Liver (tissue), 9 donors: ENCODE results near the gene SCARF1. TPM values are rescaled to one million over a fixed set of nuclear protein-coding genes. Genes with fewer than 3 reads are reported as not detected.

Experiments used
- DNase-seq: peaks from one replicate; pipeline ENCODE4 v3.0.0-alpha.2; 2017; ENCODE audit warnings: low spot score
- H3K27ac ChIP-seq, 2 donors: one replicate each; pipeline ENCODE4 v1.7.0; 2013; ENCODE audit warnings: inconsistent platforms in 2 of 2, low read length in 2 of 2, control low read depth in 1 of 2, low read depth in 1 of 2, mild to moderate bottlenecking in 1 of 2
- H3K27me3 ChIP-seq, 4 donors: one replicate each; pipeline versions ENCODE4 v1.6.1 to v1.7.0; 2013; ENCODE audit warnings: low read length in 3 of 4, inconsistent platforms in 1 of 4, mild to moderate bottlenecking in 1 of 4, moderate library complexity in 1 of 4; ENCODE audit not compliant: control insufficient read depth in 4 of 4, insufficient read depth in 4 of 4
- H3K36me3 ChIP-seq, 4 donors: one replicate each; pipeline versions ENCODE4 v1.6.1 to v1.7.0; 2013; ENCODE audit warnings: low read length in 3 of 4, mild to moderate bottlenecking in 3 of 4, low read depth in 1 of 4, moderate library complexity in 1 of 4; ENCODE audit not compliant: control insufficient read depth in 4 of 4, insufficient read depth in 3 of 4
- H3K4me1 ChIP-seq, 4 donors: one replicate each; pipeline versions ENCODE4 v1.6.1 to v1.7.0; 2013; ENCODE audit warnings: low read length in 3 of 4, mild to moderate bottlenecking in 3 of 4, moderate library complexity in 1 of 4; ENCODE audit not compliant: control insufficient read depth in 4 of 4, insufficient read depth in 4 of 4
- H3K4me3 ChIP-seq, 3 donors: one replicate each; pipeline versions ENCODE4 v1.6.1 to v1.7.0; 2013; ENCODE audit warnings: low read length in 3 of 3, control low read depth in 1 of 3, low read depth in 1 of 3, mild to moderate bottlenecking in 1 of 3
- H3K9ac ChIP-seq, 2 donors: one replicate each; pipeline ENCODE4 v1.7.0; 2013; ENCODE audit warnings: low read length in 2 of 2, mild to moderate bottlenecking in 2 of 2, moderate library complexity in 2 of 2, control low read depth in 1 of 2, low read depth in 1 of 2
- H3K9me3 ChIP-seq, 4 donors: one replicate each; pipeline versions ENCODE4 v1.6.1 to v1.7.0; 2013; ENCODE audit warnings: low read length in 3 of 4; ENCODE audit not compliant: control insufficient read depth in 4 of 4
- EGR1 ChIP-seq, 2 donors: IDR thresholded peaks; 2 replicates each; pipeline ENCODE4 v1.6.1; 2016 to 2018; ENCODE audit warnings: antibody characterized with exemption in 2 of 2, low read depth in 2 of 2
- FOXA1 ChIP-seq: IDR thresholded peaks from 2 replicates; pipeline ENCODE4 v1.6.1; 2016; ENCODE audit warnings: antibody characterized with exemption
- FOXA2 ChIP-seq: IDR thresholded peaks from 2 replicates; pipeline ENCODE4 v1.6.1; 2016; ENCODE audit warnings: antibody characterized with exemption
- GABPA ChIP-seq, 2 donors: IDR thresholded peaks in 1 of 2; conservative IDR thresholded peaks in 1 of 2; 2 replicates each; pipeline ENCODE4 v1.6.1; 2016; ENCODE audit warnings: antibody characterized with exemption in 2 of 2, mild to moderate bottlenecking in 1 of 2, moderate library complexity in 1 of 2
- HNF4A ChIP-seq, 2 donors: conservative IDR thresholded peaks; 2 replicates each; pipeline ENCODE4 v1.6.1; 2016; ENCODE audit warnings: antibody characterized with exemption in 2 of 2, mild to moderate bottlenecking in 2 of 2
- HNF4G ChIP-seq: IDR thresholded peaks from 2 replicates; pipeline ENCODE4 v1.6.1; 2016; ENCODE audit warnings: antibody characterized with exemption
- JUND ChIP-seq, 2 donors: IDR thresholded peaks; 2 replicates each; pipeline ENCODE4 v1.6.1; 2016; ENCODE audit warnings: antibody characterized with exemption in 2 of 2
- NR2F2 ChIP-seq: IDR thresholded peaks from 2 replicates; pipeline ENCODE4 v1.6.1; 2016; ENCODE audit warnings: antibody characterized with exemption
- RAD21 ChIP-seq, 2 donors: IDR thresholded peaks; 2 replicates each; pipeline ENCODE4 v1.6.1; 2016; ENCODE audit warnings: antibody characterized with exemption in 2 of 2, mild to moderate bottlenecking in 2 of 2
- RXRA ChIP-seq, 2 donors: IDR thresholded peaks; 2 replicates each; pipeline ENCODE4 v1.6.1; 2017 to 2018; ENCODE audit warnings: antibody characterized with exemption in 2 of 2, mild to moderate bottlenecking in 1 of 2
- SP1 ChIP-seq: IDR thresholded peaks from 2 replicates; pipeline ENCODE4 v1.6.1; 2018; ENCODE audit warnings: antibody characterized with exemption, mild to moderate bottlenecking
- TAF1 ChIP-seq: conservative IDR thresholded peaks from 2 replicates; pipeline ENCODE4 v1.6.1; 2016; ENCODE audit warnings: antibody characterized with exemption, mild to moderate bottlenecking
- YY1 ChIP-seq: IDR thresholded peaks from 2 replicates; pipeline ENCODE4 v1.6.1; 2016; ENCODE audit warnings: antibody characterized with exemption, mild to moderate bottlenecking
- WGBS: extraction: QIAGEN DNeasy Blood & Tissue Kit; methylation state at CpG from one replicate; pipeline ENCODE4 v1.1.7; 2013; 5-methylcytosine and 5-hydroxymethylcytosine counted together
- polyA plus RNA-seq, 2 donors: library from polyadenylated mRNA; stranded (reverse) in 1 of 2; unstranded in 1 of 2; fragments of 200-250 nt in 1 of 2; fragments of >200 nt in 1 of 2; fragmentation: Nextera tagmentation in 1 of 2; extraction: Ambion mirVana in 1 of 2; gene quantifications; one replicate each; pipeline versions ENCODE4 v1.2.1 to v1.2.3, GENCODE V29; 2013 to 2015
- total RNA-seq, 2 donors: library from RNA; depleted of rRNA; stranded (reverse); fragments of >200 nt; gene quantifications; one replicate each; pipeline ENCODE4 v1.2.3, GENCODE V29; 2014
- TF ChIP-seq, protein P1 (sequence below): IDR thresholded peaks from 2 replicates; pipeline ENCODE4 v1.6.1; 2016; ENCODE audit warnings: antibody characterized with exemption
- TF ChIP-seq, protein P2 (sequence below): IDR thresholded peaks from 2 replicates; pipeline ENCODE4 v1.6.1; 2016; ENCODE audit warnings: antibody characterized with exemption
- TF ChIP-seq, protein P3 (sequence below): fragments of 150-350 bp; IDR thresholded peaks from 2 replicates; pipeline ENCODE4 v1.5.1; 2017; ENCODE audit warnings: improper control_type of control experiment, low read depth, low read length; ENCODE audit not compliant: missing input control
- TF ChIP-seq, protein P4 (sequence below): IDR thresholded peaks from 2 replicates; pipeline ENCODE4 v1.6.1; 2016; ENCODE audit warnings: antibody characterized with exemption, mild to moderate bottlenecking
- TF ChIP-seq, protein P5 (sequence below): IDR thresholded peaks from 2 replicates; pipeline ENCODE4 v1.6.1; 2016; ENCODE audit warnings: antibody characterized with exemption
- donor health status: healthy.
- donor health status: healthy.
- donor health status: healthy.
- donor health status: healthy.
- donor health status: healthy.

Gene SCARF1
- total and polyA plus RNA-seq, 4 donors: 1.3 to 11.9 (median 8.4) TPM

DNA sequence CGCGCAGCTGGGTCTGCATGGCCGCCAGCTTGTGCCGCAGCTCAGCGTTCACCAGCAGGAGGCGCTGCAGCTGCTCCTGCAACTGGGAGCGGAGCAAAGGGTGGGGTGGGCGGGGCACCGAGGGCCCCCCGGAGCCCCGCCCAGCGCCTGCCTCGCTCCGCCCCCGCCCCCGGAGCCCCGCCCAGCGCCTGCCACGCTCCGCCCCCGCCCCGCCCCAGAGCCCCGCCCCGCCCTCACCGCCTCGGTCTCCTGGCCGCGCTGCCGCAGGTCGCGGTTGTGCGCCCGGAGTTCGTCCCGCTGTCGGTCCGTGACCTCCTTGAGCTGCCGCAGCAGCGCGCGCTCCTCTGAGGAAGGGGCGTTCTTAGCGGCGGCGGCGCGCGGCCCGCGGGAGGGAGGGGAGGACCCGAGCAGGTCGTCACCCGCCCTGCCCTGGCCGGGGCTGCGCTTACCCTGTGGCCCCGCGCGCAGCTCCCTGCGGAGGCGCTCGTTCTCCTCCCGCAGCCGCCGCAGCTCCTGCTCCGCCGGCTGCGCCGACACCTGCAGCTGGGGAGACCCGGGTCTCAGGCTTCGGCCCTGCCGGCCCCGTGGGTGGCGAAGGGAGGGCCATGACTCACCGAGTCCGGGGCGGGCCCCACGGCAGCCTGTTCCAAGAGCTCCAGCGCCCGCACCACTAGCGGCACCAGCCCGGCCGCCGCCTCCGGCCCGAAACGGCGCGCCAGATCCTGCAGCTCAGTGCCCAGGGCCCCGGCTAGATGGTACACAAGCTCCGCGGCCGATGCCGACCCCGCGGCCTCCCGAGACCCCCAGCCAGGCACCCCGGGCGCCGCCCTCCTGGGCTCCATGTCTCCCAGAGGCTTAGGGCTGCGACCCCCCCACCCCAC lies 3.7 kb upstream of the SCARF1 start:
- under 1% methylated on average over 100 of the region's 100 CpGs for WGBS
- Histone ChIP-seq H3K9me3 (no peaks in the 10 kb centered on the region), H3K27ac (peak overlapping the region; percentile 96 to 98), H3K36me3 (peaks cover 13 to 37% (median 32%) of the 10 kb centered on the region in 4 donors), H3K4me3 (peak overlapping the region; percentile 54 to 78 (median 78)), H3K27me3 (no peaks in the 10 kb centered on the region), H3K9ac (peak overlapping the region; percentile 24 to 44), H3K4me1 (peaks cover 2 to 55% (median 35%) of the 10 kb centered on the region in 4 donors)
- peak; percentile 96 for DNase-seq
- TF ChIP-seq, protein P1, sequence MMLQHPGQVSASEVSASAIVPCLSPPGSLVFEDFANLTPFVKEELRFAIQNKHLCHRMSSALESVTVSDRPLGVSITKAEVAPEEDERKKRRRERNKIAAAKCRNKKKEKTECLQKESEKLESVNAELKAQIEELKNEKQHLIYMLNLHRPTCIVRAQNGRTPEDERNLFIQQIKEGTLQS: no peak
- TF ChIP-seq HNF4A (conservative IDR thresholded peaks at IDR 0.05) (peak in 1 of 2 donors; percentile 12), GABPA (IDR thresholded peaks at IDR 0.05 in 1 of 2, conservative IDR thresholded peaks at IDR 0.05 in 1 of 2) (no peak), SP1 (peak; percentile 36), YY1 (peak; percentile 75), RXRA (IDR thresholded peaks at IDR 0.05) (no peak), HNF4G (no peak), JUND (IDR thresholded peaks at IDR 0.05) (peak in 1 of 2 donors; percentile 5), EGR1 (IDR thresholded peaks at IDR 0.05; ENCODE audit: low read depth in 2 of 2) (no peak), FOXA1 (no peak), RAD21 (IDR thresholded peaks at IDR 0.05) (peak; percentile 68 to 77), FOXA2 (no peak), TAF1 (no peak), NR2F2 (no peak)
- TF ChIP-seq, protein P2, sequence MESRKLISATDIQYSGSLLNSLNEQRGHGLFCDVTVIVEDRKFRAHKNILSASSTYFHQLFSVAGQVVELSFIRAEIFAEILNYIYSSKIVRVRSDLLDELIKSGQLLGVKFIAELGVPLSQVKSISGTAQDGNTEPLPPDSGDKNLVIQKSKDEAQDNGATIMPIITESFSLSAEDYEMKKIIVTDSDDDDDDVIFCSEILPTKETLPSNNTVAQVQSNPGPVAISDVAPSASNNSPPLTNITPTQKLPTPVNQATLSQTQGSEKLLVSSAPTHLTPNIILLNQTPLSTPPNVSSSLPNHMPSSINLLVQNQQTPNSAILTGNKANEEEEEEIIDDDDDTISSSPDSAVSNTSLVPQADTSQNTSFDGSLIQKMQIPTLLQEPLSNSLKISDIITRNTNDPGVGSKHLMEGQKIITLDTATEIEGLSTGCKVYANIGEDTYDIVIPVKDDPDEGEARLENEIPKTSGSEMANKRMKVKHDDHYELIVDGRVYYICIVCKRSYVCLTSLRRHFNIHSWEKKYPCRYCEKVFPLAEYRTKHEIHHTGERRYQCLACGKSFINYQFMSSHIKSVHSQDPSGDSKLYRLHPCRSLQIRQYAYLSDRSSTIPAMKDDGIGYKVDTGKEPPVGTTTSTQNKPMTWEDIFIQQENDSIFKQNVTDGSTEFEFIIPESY: no peak
- TF ChIP-seq, protein P3, sequence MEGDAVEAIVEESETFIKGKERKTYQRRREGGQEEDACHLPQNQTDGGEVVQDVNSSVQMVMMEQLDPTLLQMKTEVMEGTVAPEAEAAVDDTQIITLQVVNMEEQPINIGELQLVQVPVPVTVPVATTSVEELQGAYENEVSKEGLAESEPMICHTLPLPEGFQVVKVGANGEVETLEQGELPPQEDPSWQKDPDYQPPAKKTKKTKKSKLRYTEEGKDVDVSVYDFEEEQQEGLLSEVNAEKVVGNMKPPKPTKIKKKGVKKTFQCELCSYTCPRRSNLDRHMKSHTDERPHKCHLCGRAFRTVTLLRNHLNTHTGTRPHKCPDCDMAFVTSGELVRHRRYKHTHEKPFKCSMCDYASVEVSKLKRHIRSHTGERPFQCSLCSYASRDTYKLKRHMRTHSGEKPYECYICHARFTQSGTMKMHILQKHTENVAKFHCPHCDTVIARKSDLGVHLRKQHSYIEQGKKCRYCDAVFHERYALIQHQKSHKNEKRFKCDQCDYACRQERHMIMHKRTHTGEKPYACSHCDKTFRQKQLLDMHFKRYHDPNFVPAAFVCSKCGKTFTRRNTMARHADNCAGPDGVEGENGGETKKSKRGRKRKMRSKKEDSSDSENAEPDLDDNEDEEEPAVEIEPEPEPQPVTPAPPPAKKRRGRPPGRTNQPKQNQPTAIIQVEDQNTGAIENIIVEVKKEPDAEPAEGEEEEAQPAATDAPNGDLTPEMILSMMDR: peak; percentile 96
- TF ChIP-seq, protein P4, sequence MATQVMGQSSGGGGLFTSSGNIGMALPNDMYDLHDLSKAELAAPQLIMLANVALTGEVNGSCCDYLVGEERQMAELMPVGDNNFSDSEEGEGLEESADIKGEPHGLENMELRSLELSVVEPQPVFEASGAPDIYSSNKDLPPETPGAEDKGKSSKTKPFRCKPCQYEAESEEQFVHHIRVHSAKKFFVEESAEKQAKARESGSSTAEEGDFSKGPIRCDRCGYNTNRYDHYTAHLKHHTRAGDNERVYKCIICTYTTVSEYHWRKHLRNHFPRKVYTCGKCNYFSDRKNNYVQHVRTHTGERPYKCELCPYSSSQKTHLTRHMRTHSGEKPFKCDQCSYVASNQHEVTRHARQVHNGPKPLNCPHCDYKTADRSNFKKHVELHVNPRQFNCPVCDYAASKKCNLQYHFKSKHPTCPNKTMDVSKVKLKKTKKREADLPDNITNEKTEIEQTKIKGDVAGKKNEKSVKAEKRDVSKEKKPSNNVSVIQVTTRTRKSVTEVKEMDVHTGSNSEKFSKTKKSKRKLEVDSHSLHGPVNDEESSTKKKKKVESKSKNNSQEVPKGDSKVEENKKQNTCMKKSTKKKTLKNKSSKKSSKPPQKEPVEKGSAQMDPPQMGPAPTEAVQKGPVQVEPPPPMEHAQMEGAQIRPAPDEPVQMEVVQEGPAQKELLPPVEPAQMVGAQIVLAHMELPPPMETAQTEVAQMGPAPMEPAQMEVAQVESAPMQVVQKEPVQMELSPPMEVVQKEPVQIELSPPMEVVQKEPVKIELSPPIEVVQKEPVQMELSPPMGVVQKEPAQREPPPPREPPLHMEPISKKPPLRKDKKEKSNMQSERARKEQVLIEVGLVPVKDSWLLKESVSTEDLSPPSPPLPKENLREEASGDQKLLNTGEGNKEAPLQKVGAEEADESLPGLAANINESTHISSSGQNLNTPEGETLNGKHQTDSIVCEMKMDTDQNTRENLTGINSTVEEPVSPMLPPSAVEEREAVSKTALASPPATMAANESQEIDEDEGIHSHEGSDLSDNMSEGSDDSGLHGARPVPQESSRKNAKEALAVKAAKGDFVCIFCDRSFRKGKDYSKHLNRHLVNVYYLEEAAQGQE: no peak
- TF ChIP-seq, protein P5, sequence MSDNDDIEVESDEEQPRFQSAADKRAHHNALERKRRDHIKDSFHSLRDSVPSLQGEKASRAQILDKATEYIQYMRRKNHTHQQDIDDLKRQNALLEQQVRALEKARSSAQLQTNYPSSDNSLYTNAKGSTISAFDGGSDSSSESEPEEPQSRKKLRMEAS: no peak
